ENCODE data around the gene PDLIM1.

Gene PDLIM1

GRCh38 chr10:95287281-95287680, 3.5 kb downstream of the PDLIM1 start:
- DNase-seq = no peak

DNA sequence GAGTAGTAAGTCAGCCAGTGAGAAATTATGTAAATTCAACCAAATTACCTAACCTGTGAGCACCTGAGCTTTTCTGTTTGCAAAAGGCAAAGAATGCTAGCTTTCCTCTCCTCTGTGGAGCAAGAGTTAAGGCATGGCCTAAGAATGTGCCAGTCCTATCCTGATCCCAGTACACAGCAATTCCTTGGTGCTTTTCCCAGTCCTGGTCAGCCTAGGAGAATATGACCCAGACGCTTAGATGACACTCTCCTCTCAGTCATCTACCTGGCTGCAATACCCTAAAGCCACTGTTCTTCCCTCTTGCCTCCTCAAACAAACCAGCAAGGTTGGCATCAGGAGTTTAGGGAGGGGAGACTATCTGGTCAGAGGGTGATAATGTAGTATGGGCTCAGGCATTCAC, 4.1 kb downstream of the PDLIM1 start:
- no peak for DNase-seq

DNA sequence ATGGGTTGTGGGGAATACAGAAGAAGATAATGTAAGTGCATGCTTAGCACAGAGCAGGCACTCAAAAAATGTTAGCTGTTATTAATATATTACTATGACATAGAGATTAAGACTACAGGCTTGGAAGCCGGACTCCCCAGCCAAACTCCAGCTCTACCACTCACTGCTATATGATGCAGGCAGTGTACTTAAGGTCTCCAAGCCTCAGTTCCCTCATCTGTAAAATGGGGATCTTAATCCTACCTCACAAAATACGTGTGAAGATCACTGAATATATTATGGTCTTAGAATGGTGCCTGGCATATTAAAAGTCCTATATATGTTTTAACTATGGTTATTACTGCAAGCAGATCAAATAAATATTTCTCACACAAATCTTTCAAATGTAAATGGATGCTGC, 5.2 kb downstream of the PDLIM1 start:
- no peak for DNase-seq

- no peak for DNase-seq
Measured at GRCh38 chr10:95284807-95285206, 6.0 kb downstream of the PDLIM1 start.

- DNase-seq = no peak
Measured at GRCh38 chr10:95282107-95282506, 8.7 kb downstream of the PDLIM1 start.

GRCh38 chr10:95281206-95281605, 9.6 kb downstream of the PDLIM1 start:
- DNase-seq = no peak

- no peak for DNase-seq
Measured at GRCh38 chr10:95280637-95281036, 10.2 kb downstream of the PDLIM1 start.

DNA sequence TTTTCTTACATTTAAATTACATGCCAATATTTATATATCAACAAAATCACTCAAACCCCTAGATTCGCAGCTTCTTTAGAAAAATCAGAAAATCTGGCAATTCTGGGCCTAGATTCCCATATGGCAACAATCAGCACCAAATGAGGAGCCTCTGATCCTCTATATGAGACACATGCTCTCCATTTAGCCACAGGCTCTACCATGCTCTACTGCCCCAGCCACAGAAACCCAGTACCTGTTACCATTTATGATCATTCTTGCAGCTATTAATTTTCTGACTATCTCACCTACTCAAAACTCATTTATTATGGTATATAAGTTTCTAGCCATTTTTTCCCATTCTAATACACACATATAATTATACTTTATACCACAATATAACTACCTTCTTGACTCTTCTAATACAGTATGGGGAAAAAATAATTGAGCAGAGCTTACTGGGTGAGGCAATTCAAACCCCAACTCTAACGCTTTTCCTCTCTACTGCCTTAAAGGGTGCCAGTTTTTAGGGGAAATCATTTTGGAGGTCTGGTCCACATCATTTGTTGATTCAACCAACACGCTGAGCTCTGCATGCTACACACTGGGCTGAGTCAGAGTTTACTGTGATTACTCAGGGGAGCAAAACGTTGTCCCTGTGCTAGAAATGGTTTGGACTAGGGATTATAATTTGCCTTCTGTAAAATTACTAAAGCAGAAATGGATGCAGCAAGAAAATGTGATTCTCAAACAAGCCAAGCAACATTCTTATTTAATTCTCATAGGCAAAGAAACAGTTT, 11.6 kb downstream of the PDLIM1 start:
- DNase-seq = no peak

DNA sequence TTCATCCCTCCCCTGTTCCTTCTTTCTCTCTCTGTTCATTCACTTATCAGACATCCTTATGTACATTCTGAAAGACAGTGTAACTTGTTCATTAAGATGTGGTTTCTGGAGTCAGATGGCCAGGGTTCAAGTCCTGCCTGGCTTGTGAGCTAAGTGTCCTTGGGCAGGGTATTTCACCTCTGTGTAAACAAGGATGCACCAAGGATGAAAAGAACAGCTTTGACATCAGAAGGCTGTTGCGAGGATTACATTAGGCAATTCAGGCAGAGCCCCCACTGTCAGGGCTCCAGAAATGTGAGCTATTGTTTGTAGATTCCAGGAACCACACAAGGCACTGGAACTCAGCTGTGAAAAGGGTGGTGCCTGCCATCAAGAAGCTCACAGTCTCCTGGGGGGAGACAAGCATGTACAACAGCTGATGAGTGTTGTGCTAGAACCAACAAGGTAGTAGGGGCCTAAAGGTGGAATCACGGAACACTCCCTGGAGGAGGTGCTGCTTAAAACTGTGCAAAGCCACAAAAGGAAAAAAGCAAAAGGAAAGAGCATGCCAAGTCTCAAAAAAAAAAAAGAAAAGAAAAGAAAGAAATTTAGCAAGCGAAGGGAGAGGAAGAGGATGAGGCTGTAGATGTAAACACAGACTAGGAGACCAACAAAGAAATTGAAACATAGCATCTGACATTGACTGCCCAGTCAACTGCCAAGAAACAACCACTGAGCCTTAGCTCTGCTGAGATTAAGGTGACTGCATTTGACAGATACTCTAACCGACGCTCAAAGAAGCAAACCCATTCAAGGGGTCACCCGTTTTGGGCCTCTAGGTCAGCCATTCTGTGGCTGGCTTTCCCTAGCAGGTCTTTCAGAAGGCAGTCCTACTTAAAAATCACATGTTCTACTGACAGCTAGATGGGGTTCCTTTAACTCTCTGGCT, 12.5 kb downstream of the PDLIM1 start:
- no peak for DNase-seq

DNA sequence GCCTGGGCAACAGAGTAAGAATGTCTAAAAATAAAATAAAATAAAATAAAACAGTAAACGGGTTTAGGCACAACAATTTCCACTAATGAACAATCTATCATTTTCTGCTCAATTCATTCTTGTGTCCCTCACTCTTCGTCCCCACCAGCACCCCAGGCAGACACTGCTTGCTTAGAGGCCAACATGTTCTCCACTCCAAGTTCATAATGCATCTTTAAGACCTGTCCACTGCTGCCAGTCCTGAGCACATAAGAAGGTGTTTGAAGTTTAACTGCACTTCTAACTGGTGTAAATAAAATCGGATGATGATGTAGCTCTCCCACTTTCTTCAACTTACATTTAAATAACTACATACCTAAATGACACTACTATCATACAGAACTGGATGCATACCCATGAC, 13.2 kb downstream of the PDLIM1 start:
- no peak for DNase-seq

DNA sequence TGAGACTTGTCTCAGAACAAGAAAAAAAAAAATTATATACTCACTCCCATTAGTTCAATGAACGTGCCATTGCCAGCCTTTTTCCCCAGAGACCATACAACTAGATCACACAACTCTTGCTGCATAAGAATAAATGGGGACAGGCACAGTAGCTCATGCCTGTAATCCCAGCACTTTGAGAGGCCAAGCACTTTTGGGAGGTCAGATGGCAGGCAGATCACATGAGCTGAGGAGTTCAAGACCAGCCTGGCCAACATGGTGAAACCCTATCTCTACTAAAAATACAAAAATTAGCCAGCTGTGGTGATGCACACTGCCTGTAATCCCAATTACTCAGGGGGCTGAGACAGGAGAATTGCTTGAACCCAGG, 13.6 kb downstream of the PDLIM1 start:
- DNase-seq = no peak

- no peak for DNase-seq
Measured at GRCh38 chr10:95276367-95277200, 14.2 kb downstream of the PDLIM1 start.

DNA sequence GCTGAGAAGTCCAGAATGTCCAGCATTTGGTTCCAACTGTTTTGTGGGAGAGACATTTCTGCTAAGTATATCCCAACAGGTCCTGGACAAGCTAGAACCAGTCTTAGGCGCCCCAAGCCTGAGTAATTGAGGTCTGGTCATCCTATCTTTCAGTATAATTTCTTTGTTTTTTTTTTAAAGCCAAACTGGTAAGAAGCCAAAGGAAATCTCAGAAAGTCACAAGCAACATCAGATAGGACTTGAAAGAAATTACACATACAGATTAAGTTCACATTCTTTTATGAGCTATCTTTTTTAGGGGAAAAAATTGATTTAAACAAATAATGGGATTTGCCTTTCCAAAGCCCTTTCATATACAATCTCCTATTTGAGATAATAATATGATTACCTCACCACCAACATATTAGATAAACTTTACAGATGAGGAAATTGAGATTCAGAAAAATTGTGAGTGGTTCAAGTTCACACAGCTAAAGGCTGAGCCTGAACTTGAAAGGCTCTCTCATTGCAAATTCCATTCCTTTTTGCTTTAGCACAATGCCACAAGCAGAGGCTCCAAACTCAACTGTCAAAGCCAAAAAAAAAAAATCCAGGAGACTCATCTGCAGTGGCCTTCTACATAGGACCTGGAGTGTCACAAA, 15.0 kb downstream of the PDLIM1 start:
- no peak for DNase-seq

- DNase-seq = no peak
Measured at GRCh38 chr10:95273393-95274312, 17.1 kb downstream of the PDLIM1 start.

GRCh38 chr10:95268438-95268837, 22.4 kb downstream of the PDLIM1 start:
- no peak for DNase-seq

DNA sequence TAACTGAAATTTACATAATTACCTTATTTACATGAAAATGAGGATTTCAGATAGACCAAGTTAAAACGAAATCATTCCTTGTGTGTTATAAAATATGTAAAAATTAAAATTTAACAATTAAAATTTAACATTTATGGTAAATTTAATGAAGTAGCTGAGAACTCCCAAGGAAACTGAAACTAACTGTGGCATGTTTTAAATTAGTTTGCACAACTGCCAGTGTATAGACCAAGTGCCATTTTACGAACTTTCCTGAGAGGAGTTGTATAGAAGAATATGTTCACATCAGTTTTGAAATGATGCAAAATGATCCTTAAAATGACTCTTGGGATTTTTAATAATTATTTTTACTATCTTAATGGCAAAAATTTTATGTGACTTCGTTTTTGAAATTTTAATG, 23.6 kb downstream of the PDLIM1 start:
- no peak for DNase-seq

DNA sequence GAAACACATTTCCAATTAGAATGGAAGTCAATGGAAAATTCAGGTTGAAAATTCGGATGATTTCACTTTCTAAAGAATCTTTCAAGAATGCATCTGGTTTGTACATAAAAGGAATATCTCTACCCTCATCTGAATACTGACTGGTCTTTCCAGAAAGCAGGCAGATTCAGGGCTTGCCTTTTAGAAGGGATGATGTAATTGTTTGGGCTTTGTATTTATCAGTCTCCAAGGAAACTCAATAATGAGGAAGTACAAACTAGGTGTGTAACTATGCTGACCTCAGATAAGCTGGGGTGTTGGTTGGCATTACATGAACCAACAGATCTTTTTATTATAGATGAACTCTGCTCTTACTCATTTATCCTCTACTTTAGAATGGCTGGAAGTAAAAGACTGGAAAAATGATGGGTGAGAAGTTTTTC, 24.1 kb downstream of the PDLIM1 start:
- no peak for DNase-seq

GRCh38 chr10:95265572-95265971, 25.2 kb downstream of the PDLIM1 start:
- DNase-seq = no peak

DNA sequence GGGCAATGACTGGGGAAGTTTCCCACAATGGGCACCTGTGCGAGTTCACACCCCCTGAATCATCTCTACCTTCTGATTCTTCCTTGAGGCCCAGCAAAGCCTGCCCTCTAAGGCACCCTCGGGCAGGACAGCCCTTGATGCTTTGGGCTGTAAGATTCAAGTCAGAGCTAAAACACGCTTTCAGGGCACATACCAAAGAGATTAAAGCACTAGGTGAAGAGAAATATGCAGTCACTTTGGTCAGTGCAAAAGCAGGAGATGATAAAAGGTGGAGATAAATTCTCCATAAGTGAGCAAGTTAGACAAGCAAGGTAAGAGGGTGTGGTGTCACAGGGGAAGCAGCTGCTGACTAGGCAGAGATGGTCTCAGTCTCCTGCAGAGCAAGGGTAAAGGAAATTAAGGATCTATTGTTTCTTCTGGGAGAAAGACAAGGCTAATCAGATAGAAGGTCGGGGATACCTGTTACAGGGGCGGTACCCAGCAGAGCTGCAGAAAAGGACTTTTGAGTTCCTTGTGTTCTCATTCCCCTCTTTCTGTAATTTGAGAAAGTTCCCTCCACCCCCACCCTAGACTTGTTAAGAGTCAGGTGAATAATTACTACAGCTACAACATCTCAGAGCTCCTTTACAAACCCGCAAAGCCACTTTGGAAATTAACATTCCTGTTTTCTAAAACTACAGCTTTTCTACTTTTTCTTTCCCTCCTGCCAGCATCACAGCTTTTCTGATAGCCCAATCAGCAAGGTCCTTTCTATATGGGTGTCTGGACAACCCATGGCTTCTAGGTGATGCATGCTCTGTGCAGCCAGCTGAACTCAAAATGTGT, 26.4 kb downstream of the PDLIM1 start:
- DNase-seq = no peak

- DNase-seq = no peak
Measured at GRCh38 chr10:95263864-95264226, 27.0 kb downstream of the PDLIM1 start.

Measured in activated CD4-positive, CD25-positive, alpha-beta regulatory T cell (primary cell).